A549 (cell line): Measurements from ENCODE around the gene ZNF213. TPM values are rescaled to one million over a fixed set of nuclear protein-coding genes. Genes with fewer than 3 reads are reported as not detected.

Source experiments
- ATAC-seq, 2 experiments: fragments of 200-7000 bp in 1 of 2; fragments of >200 bp in 1 of 2; cut with Nextera tagmentation in 1 of 2; cut with Tn5 transposase in 1 of 2; 3 replicates each; pipeline versions ENCODE4 v1.8.0 to v1.9.1; 2018 to 2020; ENCODE audit warnings: mild to moderate bottlenecking in 1 of 2, moderate library complexity in 1 of 2
- CTCF ChIA-PET: fragments of 300-600 bp; sonication (Branson Sonifier 250); formaldehyde crosslinking; extraction: SDS; loops from one replicate; lab custom pipeline; 2021; ENCODE audit warnings: antibody characterized with exemption, inconsistent platforms; lab: Yijun Ruan, JAX
- POLR2A ChIA-PET: fragments of 350-600 bp; formaldehyde crosslinking; extraction: SDS; loops from one replicate; lab custom pipeline; 2021; ENCODE audit warnings: antibody characterized with exemption, inconsistent platforms; lab: Yijun Ruan, JAX
- DNase-seq, 2 experiments: peaks; one replicate each; pipeline versions ENCODE4 v3.0.0 to v3.0.0-alpha.2; 2011 to 2016; ENCODE audit warnings: low read depth in 1 of 2, low spot score in 1 of 2
- FAIRE-seq: peaks from 2 replicates; lab custom pipeline; 2011; peaks lifted over from hg19 to GRCh38; lab: Jason Lieb, UNC
- H3K27ac ChIP-seq, 2 experiments: fragments of >200 bp; sonication (Bioruptor Twin); formaldehyde crosslinking; 3 replicates each; pipeline ENCODE4 v1.5.1; 2016 to 2017
- H3K4me1 ChIP-seq: fragments of >200 bp; sonication (Bioruptor Twin); formaldehyde crosslinking; 3 replicates; pipeline ENCODE4 v1.6.1; 2016
- H3K4me2 ChIP-seq: fragments of >200 bp; sonication (Bioruptor Twin); formaldehyde crosslinking; 3 replicates; pipeline ENCODE4 v1.6.1; 2016
- H3K4me3 ChIP-seq: fragments of >200 bp; sonication (Bioruptor Twin); formaldehyde crosslinking; 3 replicates; pipeline ENCODE4 v1.5.1; 2016
- H3K9me3 ChIP-seq: fragments of >200 bp; sonication (Bioruptor Twin); formaldehyde crosslinking; 3 replicates; pipeline ENCODE4 v1.6.1; 2016
- BCL3 ChIP-seq: fragments of >200 bp; sonication (Bioruptor Twin); formaldehyde crosslinking; IDR thresholded peaks from 3 replicates; pipeline ENCODE4 v1.6.1; 2016
- CBX2 ChIP-seq: fragments of 200-600 bp; sonication (generic); IDR thresholded peaks from 2 replicates; pipeline ENCODE4 v1.6.1; 2016; ENCODE audit warnings: low read depth, mild to moderate bottlenecking, borderline replicate concordance
- CBX8 ChIP-seq: fragments of 200-600 bp; sonication (generic); IDR thresholded peaks from 2 replicates; pipeline ENCODE4 v1.6.1; 2016
- CEBPB ChIP-seq, 2 experiments: fragments of >200 bp in 1 of 2; sonication (Bioruptor Twin) in 1 of 2; formaldehyde crosslinking in 1 of 2; IDR thresholded peaks; 2 replicates each; pipeline ENCODE4 v1.6.1; 2012 to 2016
- EHF ChIP-seq: fragments of 250-450 bp; sonication (Bioruptor Pico); IDR thresholded peaks from 2 replicates; pipeline ENCODE4 v1.5.0; 2020; ENCODE audit warnings: mild to moderate bottlenecking
- EHMT2 ChIP-seq: fragments of 200-600 bp; sonication (generic); IDR thresholded peaks from 2 replicates; pipeline ENCODE4 v1.6.1; 2016; ENCODE audit warnings: antibody characterized with exemption, low read depth, mild to moderate bottlenecking, moderate library complexity
- EP300 ChIP-seq, 2 experiments: fragments of >200 bp; sonication (Bioruptor Twin); formaldehyde crosslinking; IDR thresholded peaks; 2 replicates in 1 of 2; 3 replicates in 1 of 2; pipeline ENCODE4 v1.6.1; 2016 to 2017
- FOSL2 ChIP-seq, 2 experiments: fragments of 450-650 bp in 1 of 2; fragments of >200 bp in 1 of 2; sonication (Bioruptor Twin) in 1 of 2; formaldehyde crosslinking; IDR thresholded peaks; 2 replicates each; pipeline versions ENCODE4 v1.5.0 to v1.6.1; 2016 to 2020; ENCODE audit warnings: mild to moderate bottlenecking in 1 of 2, moderate library complexity in 1 of 2
- FOXS1 ChIP-seq: fragments of 250-450 bp; sonication (Bioruptor Pico); IDR thresholded peaks from 2 replicates; pipeline ENCODE4 v1.5.0; 2020; ENCODE audit warnings: mild to moderate bottlenecking, moderate library complexity
- GATA3 ChIP-seq: IDR thresholded peaks from 2 replicates; pipeline ENCODE4 v1.6.1; 2012; ENCODE audit warnings: borderline replicate concordance
- HES2 ChIP-seq: fragments of >200 bp; sonication (Bioruptor Twin); formaldehyde crosslinking; IDR thresholded peaks from 2 replicates; pipeline ENCODE4 v1.6.1; 2016
- HEYL ChIP-seq: fragments of 250-450 bp; sonication (Bioruptor Pico); IDR thresholded peaks from 2 replicates; pipeline ENCODE4 v1.8.0; 2021; ENCODE audit warnings: mild to moderate bottlenecking, moderate library complexity
- HOXA7 ChIP-seq: fragments of 250-450 bp; sonication (Bioruptor Pico); IDR thresholded peaks from 2 replicates; pipeline ENCODE4 v1.5.0; 2020; ENCODE audit warnings: mild to moderate bottlenecking, moderate library complexity
- HOXB13 ChIP-seq: fragments of 250-450 bp; sonication (Bioruptor Pico); IDR thresholded peaks from 2 replicates; pipeline ENCODE4 v1.5.0; 2020; ENCODE audit warnings: low read depth, mild to moderate bottlenecking, moderate library complexity
- HOXB5 ChIP-seq: fragments of 250-450 bp; sonication (Bioruptor Pico); IDR thresholded peaks from 2 replicates; pipeline ENCODE4 v1.5.0; 2020; ENCODE audit warnings: mild to moderate bottlenecking, moderate library complexity
- JUN ChIP-seq, 2 experiments: fragments of >200 bp; sonication (Bioruptor Twin); formaldehyde crosslinking; IDR thresholded peaks; 2 replicates in 1 of 2; 3 replicates in 1 of 2; pipeline ENCODE4 v1.6.1; 2016 to 2017
- JUNB ChIP-seq: fragments of >200 bp; sonication (Bioruptor Twin); formaldehyde crosslinking; IDR thresholded peaks from 2 replicates; pipeline ENCODE4 v1.6.1; 2016
- MAZ ChIP-seq: fragments of 150-350 bp; IDR thresholded peaks from 2 replicates; pipeline ENCODE4 v1.6.1; 2014; ENCODE audit warnings: antibody characterized with exemption, low read depth, low read length, borderline replicate concordance
- NPAS2 ChIP-seq: fragments of 250-450 bp; sonication (Bioruptor Pico); IDR thresholded peaks from 2 replicates; pipeline ENCODE4 v1.8.0; 2022; ENCODE audit warnings: mild to moderate bottlenecking, moderate library complexity, borderline replicate concordance
- NR3C1 ChIP-seq: fragments of >200 bp; sonication (Bioruptor Twin); formaldehyde crosslinking; IDR thresholded peaks from 3 replicates; pipeline ENCODE4 v1.6.1; 2017
- RAD21 ChIP-seq, 2 experiments: fragments of >200 bp in 1 of 2; sonication (Bioruptor Twin) in 1 of 2; formaldehyde crosslinking in 1 of 2; IDR thresholded peaks in 1 of 2; conservative IDR thresholded peaks in 1 of 2; 2 replicates in 1 of 2; 3 replicates in 1 of 2; pipeline ENCODE4 v1.6.1; 2012 to 2018; ENCODE audit warnings: inconsistent platforms in 1 of 2
- RARB ChIP-seq: fragments of 250-450 bp; sonication (Bioruptor Pico); IDR thresholded peaks from 2 replicates; pipeline ENCODE4 v1.8.0; 2021; ENCODE audit warnings: mild to moderate bottlenecking, moderate library complexity
- RCOR1 ChIP-seq: fragments of 150-350 bp; IDR thresholded peaks from 2 replicates; pipeline ENCODE4 v1.6.1; 2014; ENCODE audit warnings: antibody characterized with exemption, low read length, low read depth
- SMC3 ChIP-seq: fragments of >200 bp; sonication (Bioruptor Twin); formaldehyde crosslinking; IDR thresholded peaks from 3 replicates; pipeline ENCODE4 v1.6.1; 2018; ENCODE audit warnings: inconsistent platforms
- TFCP2L1 ChIP-seq: fragments of 250-450 bp; sonication (Bioruptor Pico); IDR thresholded peaks from 2 replicates; pipeline ENCODE4 v1.5.0; 2021; ENCODE audit warnings: mild to moderate bottlenecking
- USF2 ChIP-seq: fragments of 450-650 bp; IDR thresholded peaks from 2 replicates; pipeline ENCODE4 v1.6.1; 2014; ENCODE audit warnings: antibody characterized with exemption
- ZC3H11A ChIP-seq: fragments of 450-650 bp; IDR thresholded peaks from 2 replicates; pipeline ENCODE4 v1.6.1; 2014; ENCODE audit warnings: antibody characterized with exemption, mild to moderate bottlenecking
- ZNF302 ChIP-seq: fragments of 250-450 bp; sonication (Bioruptor Pico); IDR thresholded peaks from 2 replicates; pipeline ENCODE4 v1.9.0; 2021; ENCODE audit warnings: inconsistent platforms, mild to moderate bottlenecking, moderate library complexity
- ZSCAN20 ChIP-seq: fragments of 250-450 bp; sonication (Bioruptor Pico); IDR thresholded peaks from 2 replicates; pipeline ENCODE4 v1.8.0; 2022; ENCODE audit warnings: mild to moderate bottlenecking, moderate library complexity
- whole genome bisulfite sequencing: methylation state at CpG from one replicate; pipeline ENCODE4 v1.1.6; 2017; ENCODE audit errors: missing lambda C conversion rate; 5-methylcytosine and 5-hydroxymethylcytosine counted together
- polyA plus RNA-seq, 4 experiments: library from polyadenylated mRNA; depleted of rRNA in 3 of 4; stranded (reverse); fragments of >200 nt; fragmentation: RNase III in 1 of 4; extraction: RNeasy Plus Mini Kit Qiagen cat#74134 plus additional on column Dnase treatment in 1 of 4; gene quantifications; 2 replicates in 3 of 4; 3 replicates in 1 of 4; pipeline ENCODE4 v1.2.3, GENCODE V29; 2011 to 2017
- TF ChIP-seq, protein P1 (sequence below): IDR thresholded peaks from 2 replicates; pipeline ENCODE4 v1.6.1; 2012
- TF ChIP-seq, protein P2 (sequence below): fragments of 250-450 bp; sonication (Bioruptor Pico); IDR thresholded peaks from 2 replicates; pipeline ENCODE4 v1.5.0; 2021; ENCODE audit warnings: mild to moderate bottlenecking, moderate library complexity, borderline replicate concordance

ZNF213 gene
- polyA plus RNA-seq, 2 of the 4 experiments (the other 2 are of a cell fraction), result 0.72 to 6.1 TPM

DNA sequence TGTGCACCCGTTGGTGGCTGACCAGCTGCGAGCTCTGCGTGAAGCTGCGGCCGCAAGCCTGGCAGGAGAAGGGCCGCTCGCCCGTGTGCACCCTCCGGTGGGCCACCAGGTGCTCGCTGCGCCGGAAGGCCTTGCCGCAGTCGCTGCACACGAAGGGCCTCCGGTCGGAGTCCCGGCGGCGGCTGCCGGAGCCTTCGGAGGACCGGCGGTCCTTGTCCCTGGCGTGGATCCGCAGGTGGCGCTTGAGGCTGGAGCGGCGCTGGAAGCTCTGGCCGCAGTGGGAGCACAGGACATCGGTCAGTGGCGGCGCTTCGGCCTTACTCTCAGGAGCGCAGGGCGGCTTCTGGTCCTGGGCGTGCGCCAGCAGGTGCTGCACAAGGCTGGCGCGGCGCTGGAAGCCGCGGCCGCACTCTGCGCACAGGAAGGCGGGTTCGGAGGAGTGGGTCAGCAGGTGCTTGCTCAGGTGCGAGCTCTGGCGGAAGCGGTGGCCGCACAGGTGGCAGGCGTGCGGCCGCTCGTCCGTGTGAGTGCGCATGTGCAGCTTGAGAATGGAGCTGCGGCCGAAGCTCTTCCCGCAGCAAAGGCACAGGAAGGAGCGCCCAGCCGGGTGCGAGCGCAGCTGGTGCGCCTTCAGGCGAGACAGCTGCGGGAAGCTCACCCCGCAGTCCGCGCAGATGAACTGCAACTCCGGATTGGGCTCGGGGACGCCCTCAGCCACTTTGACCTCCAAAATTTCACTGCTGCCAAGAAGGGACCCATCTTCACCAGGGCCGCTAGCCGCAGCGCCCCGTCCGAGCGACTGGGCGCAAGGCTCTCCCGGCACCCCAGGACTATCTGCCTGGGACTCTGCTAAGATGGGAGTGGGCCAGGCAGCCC, 44.9 kb upstream of the ZNF213 start:
- no peak overlapping the region for H3K4me3 ChIP-seq
- no peak for ATAC-seq
- CTCF ChIA-PET, result interaction anchor here (1.0 to 4.1 kb wide), 10 partner anchors 10 to 58 kb away, joined by 3 to 29 read pairs (median 4); partner anchors contain the start of gene IL32

GRCh38 chr16:3091551-3091950, 43.3 kb upstream of the ZNF213 start:
- ATAC-seq, result no peak
- no peaks in the 10 kb centered on the region for H3K9me3 ChIP-seq
- H3K27ac ChIP-seq, result no peak overlapping the region
- peaks cover 7% of the 10 kb centered on the region; the same call in 2 of the 3 replicates for H3K4me1 ChIP-seq
- POLR2A ChIA-PET, result no interaction called here
- no peak for DNase-seq
- CTCF ChIA-PET, result interaction anchor here (0.6 to 4.3 kb wide), 10 partner anchors 9 to 60 kb away, joined by 3 to 31 read pairs (median 4); partner anchors contain the start of gene IL32
- H3K4me3 ChIP-seq, result no peak overlapping the region
- no peak overlapping the region for H3K4me2 ChIP-seq
- TF ChIP-seq HOXB5 (CRISPR knock-in tag) (no peak), HOXB13 (CRISPR knock-in tag) (no peak), TFCP2L1 (CRISPR knock-in tag) (no peak), HOXA7 (no peak), ZSCAN20 (no peak), NPAS2 (CRISPR knock-in tag) (no peak), MAZ (no peak), RARB (CRISPR knock-in tag) (no peak), CBX2 (no peak), RCOR1 (no peak), HES2 (no peak), ZC3H11A (no peak), JUN (IDR thresholded peaks at IDR 0.05) (no peak), EHMT2 (no peak), JUNB (no peak), SMC3 (no peak), FOXS1 (CRISPR knock-in tag) (no peak), EP300 (IDR thresholded peaks at IDR 0.05) (no peak), ZNF302 (no peak)
- TF ChIP-seq, protein P1, sequence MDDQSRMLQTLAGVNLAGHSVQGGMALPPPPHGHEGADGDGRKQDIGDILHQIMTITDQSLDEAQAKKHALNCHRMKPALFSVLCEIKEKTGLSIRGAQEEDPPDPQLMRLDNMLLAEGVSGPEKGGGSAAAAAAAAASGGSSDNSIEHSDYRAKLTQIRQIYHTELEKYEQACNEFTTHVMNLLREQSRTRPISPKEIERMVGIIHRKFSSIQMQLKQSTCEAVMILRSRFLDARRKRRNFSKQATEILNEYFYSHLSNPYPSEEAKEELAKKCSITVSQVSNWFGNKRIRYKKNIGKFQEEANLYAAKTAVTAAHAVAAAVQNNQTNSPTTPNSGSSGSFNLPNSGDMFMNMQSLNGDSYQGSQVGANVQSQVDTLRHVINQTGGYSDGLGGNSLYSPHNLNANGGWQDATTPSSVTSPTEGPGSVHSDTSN, result no peak
- FAIRE-seq, result no peak
- WGBS, result 76% methylated on average over 8 of the region's 8 CpGs

More for the DNA sequence above, 44.9 kb upstream of the ZNF213 start:
- DNase-seq (no peak), FAIRE-seq (no peak)
- Histone ChIP-seq H3K4me1 (no peaks in the 10 kb centered on the region), H3K4me2 (no peak overlapping the region), H3K27ac (no peak overlapping the region), H3K9me3 (no peaks in the 10 kb centered on the region)
- POLR2A ChIA-PET, result no interaction called here
- TF ChIP-seq EHF (CRISPR knock-in tag) (no peak), GATA3 (no peak), HOXB5 (CRISPR knock-in tag) (no peak), ZNF302 (no peak), USF2 (no peak), FOSL2 (IDR thresholded peaks at IDR 0.05) (no peak), FOSL2 (CRISPR knock-in tag; IDR thresholded peaks at IDR 0.05) (no peak), BCL3 (no peak), TFCP2L1 (CRISPR knock-in tag) (no peak), RAD21 (conservative IDR thresholded peaks at IDR 0.05 in 1 of 2, IDR thresholded peaks at IDR 0.05 in 1 of 2) (no peak), HOXB13 (CRISPR knock-in tag) (no peak), NR3C1 (no peak), EHMT2 (no peak), HEYL (CRISPR knock-in tag) (no peak), CEBPB (IDR thresholded peaks at IDR 0.05) (no peak), MAZ (no peak), CBX8 (no peak)
- TF ChIP-seq, protein P2, sequence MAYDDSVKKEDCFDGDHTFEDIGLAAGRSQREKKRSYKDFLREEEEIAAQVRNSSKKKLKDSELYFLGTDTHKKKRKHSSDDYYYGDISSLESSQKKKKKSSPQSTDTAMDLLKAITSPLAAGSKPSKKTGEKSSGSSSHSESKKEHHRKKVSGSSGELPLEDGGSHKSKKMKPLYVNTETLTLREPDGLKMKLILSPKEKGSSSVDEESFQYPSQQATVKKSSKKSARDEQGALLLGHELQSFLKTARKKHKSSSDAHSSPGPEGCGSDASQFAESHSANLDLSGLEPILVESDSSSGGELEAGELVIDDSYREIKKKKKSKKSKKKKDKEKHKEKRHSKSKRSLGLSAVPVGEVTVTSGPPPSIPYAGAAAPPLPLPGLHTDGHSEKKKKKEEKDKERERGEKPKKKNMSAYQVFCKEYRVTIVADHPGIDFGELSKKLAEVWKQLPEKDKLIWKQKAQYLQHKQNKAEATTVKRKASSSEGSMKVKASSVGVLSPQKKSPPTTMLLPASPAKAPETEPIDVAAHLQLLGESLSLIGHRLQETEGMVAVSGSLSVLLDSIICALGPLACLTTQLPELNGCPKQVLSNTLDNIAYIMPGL (CRISPR knock-in tag), result no peak
- TF ChIP-seq, all 56 proteins: peak for 0
- WGBS, result 90% methylated on average over 63 of the region's 81 CpGs
